HepG2 (cell line): ENCODE results near the gene TRIM67. TPM values are rescaled to one million over a fixed set of nuclear protein-coding genes. Genes with fewer than 3 reads are reported as not detected.

Experiments used
- BHLHE40 ChIP-seq: IDR thresholded peaks from 2 replicates; pipeline ENCODE4 v1.6.1; 2011; ENCODE audit warnings: low read length, improper control_type of control experiment
- ELF1 ChIP-seq: sonication (generic); formaldehyde crosslinking; IDR thresholded peaks from 2 replicates; pipeline ENCODE4 v1.4.0; 2020; ENCODE audit warnings: missing genetic modification reagents
- FOXA1 ChIP-seq, 2 experiments: fragments of 450-650 bp in 1 of 2; sonication (generic) in 1 of 2; formaldehyde crosslinking in 1 of 2; IDR thresholded peaks; 2 replicates each; pipeline versions ENCODE4 v1.4.0 to v1.6.1; 2016 to 2020; ENCODE audit warnings: missing genetic modification reagents in 1 of 2
- LCORL ChIP-seq, 2 experiments: fragments of 450-650 bp in 1 of 2; sonication (generic) in 1 of 2; formaldehyde crosslinking in 1 of 2; IDR thresholded peaks; 2 replicates each; pipeline versions ENCODE4 v1.5.0 to v1.6.1; 2017 to 2020; ENCODE audit warnings: antibody characterized with exemption in 1 of 2, missing genetic modification reagents in 1 of 2
- MED8 ChIP-seq: sonication (generic); formaldehyde crosslinking; IDR thresholded peaks from 2 replicates; pipeline ENCODE4 v1.8.1; 2023; ENCODE audit warnings: mild to moderate bottlenecking, missing genetic modification reagents; ENCODE audit not compliant: insufficient replicate concordance
- NFE2L2 ChIP-seq: fragments of 150-350 bp; IDR thresholded peaks from 2 replicates; pipeline ENCODE4 v1.6.1; 2014; ENCODE audit warnings: low read length
- PITX1 ChIP-seq: sonication (generic); formaldehyde crosslinking; IDR thresholded peaks from 2 replicates; pipeline ENCODE4 v1.5.1; 2020; ENCODE audit warnings: mild to moderate bottlenecking, missing genetic modification reagents
- POLR2G ChIP-seq: fragments of 200-400 bp; formaldehyde crosslinking; IDR thresholded peaks from 2 replicates; pipeline ENCODE4 v1.6.1; 2018; ENCODE audit warnings: mild to moderate bottlenecking, low read depth, low read length, moderate library complexity
- RARA ChIP-seq: IDR thresholded peaks from 2 replicates; pipeline ENCODE4 v1.6.1; 2016; ENCODE audit warnings: missing genetic modification reagents, missing compliant biosample characterization
- SALL1 ChIP-seq: sonication (generic); formaldehyde crosslinking; IDR thresholded peaks from 2 replicates; pipeline ENCODE4 v1.8.0; 2022; ENCODE audit warnings: mild to moderate bottlenecking, missing genetic modification reagents
- SMYD3 ChIP-seq: sonication (generic); formaldehyde crosslinking; IDR thresholded peaks from 2 replicates; pipeline ENCODE4 v1.8.1; 2023; ENCODE audit warnings: mild to moderate bottlenecking, missing genetic modification reagents
- STAG1 ChIP-seq: sonication (generic); formaldehyde crosslinking; IDR thresholded peaks from 2 replicates; pipeline ENCODE4 v1.4.0; 2020; ENCODE audit warnings: missing genetic modification reagents
- ZEB1 ChIP-seq: IDR thresholded peaks from 2 replicates; pipeline ENCODE4 v1.6.1; 2012; ENCODE audit warnings: mild to moderate bottlenecking, low read depth, inconsistent platforms; ENCODE audit not compliant: insufficient replicate concordance
- ZNF451 ChIP-seq: sonication (generic); formaldehyde crosslinking; IDR thresholded peaks from 2 replicates; pipeline ENCODE4 v1.5.0; 2020; ENCODE audit warnings: mild to moderate bottlenecking, missing genetic modification reagents
- ZNF678 ChIP-seq: sonication (generic); formaldehyde crosslinking; IDR thresholded peaks from 2 replicates; pipeline ENCODE4 v1.4.0; 2020; ENCODE audit warnings: mild to moderate bottlenecking, missing genetic modification reagents
- ZNF891 ChIP-seq: sonication (generic); formaldehyde crosslinking; IDR thresholded peaks from 2 replicates; pipeline ENCODE4 v1.5.0; 2020; ENCODE audit warnings: mild to moderate bottlenecking, missing genetic modification reagents
- polyA plus RNA-seq, 8 experiments: library from polyadenylated mRNA; depleted of rRNA in 3 of 8; stranded (reverse) in 7 of 8; unstranded in 1 of 8; fragments of >200 nt; fragmentation: Illumina TruSeq in 4 of 8; extraction: Trizol in 4 of 8; gene quantifications; 2 replicates each; pipeline versions ENCODE4 v1.2.1 to v1.2.3, GENCODE V29; 2011 to 2016; ENCODE audit warnings: low read depth in 4 of 8, missing spikeins in 1 of 8, mixed read lengths in 1 of 8; ENCODE audit not compliant: insufficient read depth in 1 of 8
- total RNA-seq, 5 experiments: library from RNA; depleted of rRNA; stranded (reverse); fragments of >200 nt; fragmentation: Illumina TruSeq; extraction: Trizol; gene quantifications; 2 replicates each; pipeline ENCODE4 v1.2.3, GENCODE V29; 2016; ENCODE audit warnings: low read depth in 1 of 5
- TF ChIP-seq, protein P1 (sequence below): sonication (generic); formaldehyde crosslinking; conservative IDR thresholded peaks from 2 replicates; pipeline ENCODE4 v1.8.0; 2022; ENCODE audit warnings: mild to moderate bottlenecking, moderate library complexity, missing genetic modification reagents
- TF ChIP-seq, protein P2 (sequence below): sonication (generic); formaldehyde crosslinking; IDR thresholded peaks from 2 replicates; pipeline ENCODE4 v1.4.0; 2020; ENCODE audit warnings: missing genetic modification reagents, mild to moderate bottlenecking, borderline replicate concordance
- TF ChIP-seq, protein P3 (sequence below): sonication (generic); formaldehyde crosslinking; IDR thresholded peaks from 2 replicates; pipeline ENCODE4 v1.4.0; 2020; ENCODE audit warnings: mild to moderate bottlenecking, missing genetic modification reagents, borderline replicate concordance
- TF ChIP-seq, protein P4 (sequence below): sonication (generic); formaldehyde crosslinking; IDR thresholded peaks from 2 replicates; pipeline ENCODE4 v1.5.1; 2020; ENCODE audit warnings: missing genetic modification reagents, mild to moderate bottlenecking, borderline replicate concordance

The TRIM67 gene
- total and polyA plus RNA-seq, 2 of the 13 experiments (the other 11 are each of a cell fraction or from before 2014, with no cell fraction given): not detected

DNA sequence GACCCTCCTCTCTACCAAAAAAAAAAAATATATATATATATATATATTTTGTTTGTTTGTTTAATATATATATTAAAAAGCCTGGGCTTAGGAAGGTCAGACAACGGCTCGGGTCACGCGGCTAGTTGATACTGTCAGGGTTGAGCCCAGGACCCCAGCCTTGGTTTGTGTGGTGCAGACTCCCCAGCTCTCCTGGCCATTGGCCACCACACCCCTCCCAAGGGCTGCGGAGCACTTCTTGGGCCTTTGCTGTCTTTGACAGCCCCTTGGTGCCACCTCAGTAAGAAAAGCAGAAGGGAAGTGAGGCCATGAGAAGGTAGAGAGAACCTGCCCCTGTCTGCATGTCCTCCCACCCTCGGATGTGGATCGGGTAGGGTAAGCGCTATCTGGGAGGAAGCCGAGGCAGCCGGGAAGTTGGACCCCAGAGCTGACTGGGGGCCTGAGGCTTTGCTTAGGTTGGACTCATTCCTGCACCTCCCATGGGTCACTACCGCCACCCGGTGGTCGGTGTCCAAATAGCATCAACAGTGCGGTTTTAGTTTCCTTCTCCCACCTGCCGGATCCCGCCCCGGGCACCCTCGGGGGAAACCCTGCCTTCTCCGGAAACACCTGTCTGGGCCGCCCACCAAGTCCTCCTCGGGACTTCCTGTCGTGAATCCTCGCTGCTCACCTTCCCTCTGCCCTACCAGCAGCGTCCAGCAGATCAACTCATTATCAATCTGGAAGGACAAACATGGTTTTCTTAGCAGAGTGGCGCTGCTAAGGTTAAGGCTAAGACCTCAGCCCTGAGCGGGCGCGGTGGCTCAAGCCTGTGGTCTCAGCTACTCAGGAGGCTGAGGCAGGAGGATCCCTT is 49.4 kb downstream of the TRIM67 start (continued):
- TF ChIP-seq ZNF891 (CRISPR knock-in tag): peak; percentile 74; the same call in 1 of the 2 replicates
- no peak for TF ChIP-seq PITX1 (CRISPR knock-in tag)
- TF ChIP-seq MED8 (CRISPR knock-in tag): no peak
- peak; percentile 58 for TF ChIP-seq ZEB1
- peak; percentile 97 for TF ChIP-seq STAG1
- peak; percentile 68 for TF ChIP-seq ELF1 (CRISPR knock-in tag)
- TF ChIP-seq, protein P1, sequence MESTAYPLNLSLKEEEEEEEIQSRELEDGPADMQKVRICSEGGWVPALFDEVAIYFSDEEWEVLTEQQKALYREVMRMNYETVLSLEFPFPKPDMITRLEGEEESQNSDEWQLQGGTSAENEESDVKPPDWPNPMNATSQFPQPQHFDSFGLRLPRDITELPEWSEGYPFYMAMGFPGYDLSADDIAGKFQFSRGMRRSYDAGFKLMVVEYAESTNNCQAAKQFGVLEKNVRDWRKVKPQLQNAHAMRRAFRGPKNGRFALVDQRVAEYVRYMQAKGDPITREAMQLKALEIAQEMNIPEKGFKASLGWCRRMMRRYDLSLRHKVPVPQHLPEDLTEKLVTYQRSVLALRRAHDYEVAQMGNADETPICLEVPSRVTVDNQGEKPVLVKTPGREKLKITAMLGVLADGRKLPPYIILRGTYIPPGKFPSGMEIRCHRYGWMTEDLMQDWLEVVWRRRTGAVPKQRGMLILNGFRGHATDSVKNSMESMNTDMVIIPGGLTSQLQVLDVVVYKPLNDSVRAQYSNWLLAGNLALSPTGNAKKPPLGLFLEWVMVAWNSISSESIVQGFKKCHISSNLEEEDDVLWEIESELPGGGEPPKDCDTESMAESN (CRISPR knock-in tag): peak; percentile 63; the same call in 1 of the 2 replicates
- TF ChIP-seq, protein P2, sequence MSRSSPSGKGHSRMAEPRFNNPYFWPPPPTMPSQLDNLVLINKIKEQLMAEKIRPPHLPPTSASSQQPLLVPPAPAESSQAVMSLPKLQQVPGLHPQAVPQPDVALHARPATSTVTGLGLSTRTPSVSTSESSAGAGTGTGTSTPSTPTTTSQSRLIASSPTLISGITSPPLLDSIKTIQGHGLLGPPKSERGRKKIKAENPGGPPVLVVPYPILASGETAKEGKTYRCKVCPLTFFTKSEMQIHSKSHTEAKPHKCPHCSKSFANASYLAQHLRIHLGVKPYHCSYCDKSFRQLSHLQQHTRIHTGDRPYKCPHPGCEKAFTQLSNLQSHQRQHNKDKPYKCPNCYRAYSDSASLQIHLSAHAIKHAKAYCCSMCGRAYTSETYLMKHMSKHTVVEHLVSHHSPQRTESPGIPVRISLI (CRISPR knock-in tag): no peak
- TF ChIP-seq, protein P3, sequence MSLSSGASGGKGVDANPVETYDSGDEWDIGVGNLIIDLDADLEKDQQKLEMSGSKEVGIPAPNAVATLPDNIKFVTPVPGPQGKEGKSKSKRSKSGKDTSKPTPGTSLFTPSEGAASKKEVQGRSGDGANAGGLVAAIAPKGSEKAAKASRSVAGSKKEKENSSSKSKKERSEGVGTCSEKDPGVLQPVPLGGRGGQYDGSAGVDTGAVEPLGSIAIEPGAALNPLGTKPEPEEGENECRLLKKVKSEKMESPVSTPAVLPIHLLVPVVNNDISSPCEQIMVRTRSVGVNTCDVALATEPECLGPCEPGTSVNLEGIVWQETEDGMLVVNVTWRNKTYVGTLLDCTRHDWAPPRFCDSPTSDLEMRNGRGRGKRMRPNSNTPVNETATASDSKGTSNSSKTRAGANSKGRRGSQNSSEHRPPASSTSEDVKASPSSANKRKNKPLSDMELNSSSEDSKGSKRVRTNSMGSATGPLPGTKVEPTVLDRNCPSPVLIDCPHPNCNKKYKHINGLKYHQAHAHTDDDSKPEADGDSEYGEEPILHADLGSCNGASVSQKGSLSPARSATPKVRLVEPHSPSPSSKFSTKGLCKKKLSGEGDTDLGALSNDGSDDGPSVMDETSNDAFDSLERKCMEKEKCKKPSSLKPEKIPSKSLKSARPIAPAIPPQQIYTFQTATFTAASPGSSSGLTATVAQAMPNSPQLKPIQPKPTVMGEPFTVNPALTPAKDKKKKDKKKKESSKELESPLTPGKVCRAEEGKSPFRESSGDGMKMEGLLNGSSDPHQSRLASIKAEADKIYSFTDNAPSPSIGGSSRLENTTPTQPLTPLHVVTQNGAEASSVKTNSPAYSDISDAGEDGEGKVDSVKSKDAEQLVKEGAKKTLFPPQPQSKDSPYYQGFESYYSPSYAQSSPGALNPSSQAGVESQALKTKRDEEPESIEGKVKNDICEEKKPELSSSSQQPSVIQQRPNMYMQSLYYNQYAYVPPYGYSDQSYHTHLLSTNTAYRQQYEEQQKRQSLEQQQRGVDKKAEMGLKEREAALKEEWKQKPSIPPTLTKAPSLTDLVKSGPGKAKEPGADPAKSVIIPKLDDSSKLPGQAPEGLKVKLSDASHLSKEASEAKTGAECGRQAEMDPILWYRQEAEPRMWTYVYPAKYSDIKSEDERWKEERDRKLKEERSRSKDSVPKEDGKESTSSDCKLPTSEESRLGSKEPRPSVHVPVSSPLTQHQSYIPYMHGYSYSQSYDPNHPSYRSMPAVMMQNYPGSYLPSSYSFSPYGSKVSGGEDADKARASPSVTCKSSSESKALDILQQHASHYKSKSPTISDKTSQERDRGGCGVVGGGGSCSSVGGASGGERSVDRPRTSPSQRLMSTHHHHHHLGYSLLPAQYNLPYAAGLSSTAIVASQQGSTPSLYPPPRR (CRISPR knock-in tag): no peak
- no peak for TF ChIP-seq NFE2L2
- peak; percentile 47; the same call in 1 of the 2 replicates for TF ChIP-seq POLR2G
- peak; percentile 74 for TF ChIP-seq SALL1 (CRISPR knock-in tag)
- no peak for TF ChIP-seq FOXA1 (IDR thresholded peaks at IDR 0.05)
- TF ChIP-seq FOXA1 (CRISPR knock-in tag; IDR thresholded peaks at IDR 0.05): peak; percentile 55; the same call in 1 of the 2 replicates
- TF ChIP-seq SMYD3 (CRISPR knock-in tag): no peak
- no peak; the same call in 1 of the 2 replicates for TF ChIP-seq ZNF678 (CRISPR knock-in tag)
- no peak for TF ChIP-seq ZNF451
- TF ChIP-seq, protein P4, sequence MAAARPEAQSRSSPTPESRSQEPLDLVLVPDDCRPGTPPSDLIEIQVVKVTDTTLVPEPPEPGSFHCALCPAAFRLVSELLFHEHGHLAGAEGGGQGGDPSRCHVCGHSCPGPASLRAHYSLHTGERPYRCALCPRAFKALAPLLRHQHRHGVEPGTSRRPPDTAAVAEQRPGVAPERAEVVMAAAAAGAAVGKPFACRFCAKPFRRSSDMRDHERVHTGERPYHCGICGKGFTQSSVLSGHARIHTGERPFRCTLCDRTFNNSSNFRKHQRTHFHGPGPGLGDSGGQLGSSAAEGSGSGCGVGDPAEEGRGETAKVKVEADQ (CRISPR knock-in tag): no peak
- 0 out of 2 replicates have a peak, but pooled peaks have one; percentile 15 for TF ChIP-seq RARA (CRISPR knock-in tag)
- 0 out of 2 replicates have a peak, but pooled peaks have one; percentile 19 for TF ChIP-seq BHLHE40
- no peak for TF ChIP-seq LCORL (IDR thresholded peaks at IDR 0.05)
- TF ChIP-seq LCORL (CRISPR knock-in tag; IDR thresholded peaks at IDR 0.05): peak; percentile 45; the same call in 1 of the 2 replicates
